Activated B cell treated with CpG ODN at 0.5 μM for 24 hours (primary cell): ENCODE measurements around the gene BTBD9. TPM values are rescaled to one million over a fixed set of nuclear protein-coding genes. Genes with fewer than 3 reads are reported as not detected.

Source experiments
- ATAC-seq: fragments of 200-7000 bp; cut with Tn5 transposase; one replicate; pipeline ENCODE4 v1.10.0; 2021; ENCODE audit warnings: low read depth, mild to moderate bottlenecking, moderate library complexity
- CTCF ChIA-PET: fragments of 350-600 bp; sonication (Branson Sonifier 250); formaldehyde crosslinking; loops from one replicate; lab custom pipeline; 2021; ENCODE audit warnings: antibody characterized with exemption; lab: Charles Lee
- POLR2A ChIA-PET: fragments of 350-600 bp; sonication (Branson Sonifier 250); formaldehyde crosslinking; loops from one replicate; lab custom pipeline; 2021; ENCODE audit warnings: antibody characterized with exemption; lab: Charles Lee
- DNase-seq: peaks from one replicate; pipeline ENCODE4 v3.0.0; 2022
- H3K27ac Mint-ChIP-seq: one replicate; pipeline ENCODE4 v1.8.0; 2020; ENCODE audit warnings: mixed read lengths
- H3K27me3 Mint-ChIP-seq: one replicate; pipeline ENCODE4 v1.8.0; 2021; ENCODE audit warnings: mixed read lengths
- H3K36me3 Mint-ChIP-seq: one replicate; pipeline ENCODE4 v1.8.0; 2021; ENCODE audit warnings: low read depth, mixed read lengths
- H3K4me1 Mint-ChIP-seq: one replicate; pipeline ENCODE4 v1.8.0; 2021; ENCODE audit warnings: mixed read lengths
- H3K4me3 Mint-ChIP-seq: one replicate; pipeline ENCODE4 v1.8.0; 2020; ENCODE audit warnings: mild to moderate bottlenecking, mixed read lengths
- H3K9me3 Mint-ChIP-seq: one replicate; pipeline ENCODE4 v1.8.0; 2020; ENCODE audit warnings: mixed read lengths
- intact Hi-C: fragments of 100-400 bp; cut with micrococcal nuclease; formaldehyde crosslinking; loops from one replicate; pipeline ENCODE4 v1.15.1; 2024
- total RNA-seq: library from RNA; stranded (reverse); gene quantifications from 2 replicates; pipeline ENCODE4 v1.2.3, GENCODE V29; 2022
- TF ChIP-seq, protein P1 (sequence below): fragments of 200-600 bp; IDR thresholded peaks from one replicate; pipeline ENCODE4 v1.8.0; 2022; ENCODE audit warnings: antibody characterized with exemption, mild to moderate bottlenecking

The BTBD9 gene
- total RNA-seq, 1 donor from 2014 or later = 25.7 TPM

- intact Hi-C loops = no loop called here
- Mint-ChIP-seq H3K4me1 (peaks cover 26% of the 10 kb centered on the region), H3K27ac (no peak overlapping the region), H3K36me3 (no peaks in the 10 kb centered on the region), H3K9me3 (no peaks in the 10 kb centered on the region), H3K27me3 (no peaks in the 10 kb centered on the region), H3K4me3 (no peak overlapping the region)
- ChIA-PET POLR2A (interaction anchor here (1.4 kb wide), 1 partner anchor 488 kb away, joined by 4 read pairs; no protein-coding TSS in a partner anchor), CTCF (no interaction called here)
- TF ChIP-seq, protein P1, sequence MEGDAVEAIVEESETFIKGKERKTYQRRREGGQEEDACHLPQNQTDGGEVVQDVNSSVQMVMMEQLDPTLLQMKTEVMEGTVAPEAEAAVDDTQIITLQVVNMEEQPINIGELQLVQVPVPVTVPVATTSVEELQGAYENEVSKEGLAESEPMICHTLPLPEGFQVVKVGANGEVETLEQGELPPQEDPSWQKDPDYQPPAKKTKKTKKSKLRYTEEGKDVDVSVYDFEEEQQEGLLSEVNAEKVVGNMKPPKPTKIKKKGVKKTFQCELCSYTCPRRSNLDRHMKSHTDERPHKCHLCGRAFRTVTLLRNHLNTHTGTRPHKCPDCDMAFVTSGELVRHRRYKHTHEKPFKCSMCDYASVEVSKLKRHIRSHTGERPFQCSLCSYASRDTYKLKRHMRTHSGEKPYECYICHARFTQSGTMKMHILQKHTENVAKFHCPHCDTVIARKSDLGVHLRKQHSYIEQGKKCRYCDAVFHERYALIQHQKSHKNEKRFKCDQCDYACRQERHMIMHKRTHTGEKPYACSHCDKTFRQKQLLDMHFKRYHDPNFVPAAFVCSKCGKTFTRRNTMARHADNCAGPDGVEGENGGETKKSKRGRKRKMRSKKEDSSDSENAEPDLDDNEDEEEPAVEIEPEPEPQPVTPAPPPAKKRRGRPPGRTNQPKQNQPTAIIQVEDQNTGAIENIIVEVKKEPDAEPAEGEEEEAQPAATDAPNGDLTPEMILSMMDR = no peak
- DNase-seq (no peak), ATAC-seq (no peak)
Observed at GRCh38 chr6:38306931-38307330, 332.8 kb downstream of the BTBD9 start.

- Mint-ChIP-seq H3K36me3 (no peaks in the 10 kb centered on the region), H3K27ac (peak overlapping the region; percentile 38), H3K9me3 (no peaks in the 10 kb centered on the region), H3K4me1 (peaks cover 26% of the 10 kb centered on the region), H3K27me3 (no peaks in the 10 kb centered on the region), H3K4me3 (no peak overlapping the region)
- ChIA-PET CTCF (no interaction called here), POLR2A (interaction anchor here (1.4 kb wide), 1 partner anchor 487 kb away, joined by 4 read pairs; no protein-coding TSS in a partner anchor)
- intact Hi-C loops = no loop called here
- DNase-seq (no peak), ATAC-seq (peak; percentile 28)
- TF ChIP-seq, protein P1 = no peak
Observed at GRCh38 chr6:38305995-38306681, 333.6 kb downstream of the BTBD9 start.

- DNase-seq = no peak
- H3K27me3 Mint-ChIP-seq = no peaks in the 10 kb centered on the region
- peaks cover 20% of the 10 kb centered on the region for H3K4me1 Mint-ChIP-seq
- CTCF ChIA-PET = no interaction called here
- no peak overlapping the region for H3K27ac Mint-ChIP-seq
- TF ChIP-seq, protein P1 = no peak
- intact Hi-C loops = no loop called here
- H3K36me3 Mint-ChIP-seq = no peaks in the 10 kb centered on the region
- H3K9me3 Mint-ChIP-seq = no peaks in the 10 kb centered on the region
- POLR2A ChIA-PET = no interaction called here
- no peak overlapping the region for H3K4me3 Mint-ChIP-seq
- no peak for ATAC-seq
Observed at GRCh38 chr6:38302838-38303237, 336.9 kb downstream of the BTBD9 start.

DNA sequence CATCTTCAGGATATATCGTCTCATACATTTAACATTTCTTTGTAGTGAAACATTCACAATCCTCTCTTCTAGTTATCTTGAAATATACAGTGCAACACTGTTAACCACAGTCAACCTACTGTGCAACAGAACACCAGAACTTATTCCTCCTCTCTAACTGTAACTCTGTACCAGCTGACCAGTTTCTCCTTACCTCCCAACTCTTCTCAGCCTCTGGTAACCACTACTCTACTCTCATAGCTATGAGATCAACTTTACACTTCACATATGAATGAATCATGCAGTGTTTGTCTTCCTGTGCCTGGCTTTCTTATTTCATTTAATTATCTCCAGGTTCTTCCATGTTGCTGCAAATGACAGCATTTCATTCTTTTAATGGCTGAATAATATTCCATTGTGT, 337.6 kb downstream of the BTBD9 start:
- Mint-ChIP-seq H3K27ac (no peak overlapping the region), H3K4me1 (peaks cover 12% of the 10 kb centered on the region), H3K36me3 (no peaks in the 10 kb centered on the region), H3K4me3 (no peak overlapping the region), H3K27me3 (no peaks in the 10 kb centered on the region), H3K9me3 (no peaks in the 10 kb centered on the region)
- TF ChIP-seq, protein P1 = no peak
- CTCF ChIA-PET = no interaction called here
- POLR2A ChIA-PET = no interaction called here
- DNase-seq (no peak), ATAC-seq (no peak)
- intact Hi-C loops = no loop called here

DNA sequence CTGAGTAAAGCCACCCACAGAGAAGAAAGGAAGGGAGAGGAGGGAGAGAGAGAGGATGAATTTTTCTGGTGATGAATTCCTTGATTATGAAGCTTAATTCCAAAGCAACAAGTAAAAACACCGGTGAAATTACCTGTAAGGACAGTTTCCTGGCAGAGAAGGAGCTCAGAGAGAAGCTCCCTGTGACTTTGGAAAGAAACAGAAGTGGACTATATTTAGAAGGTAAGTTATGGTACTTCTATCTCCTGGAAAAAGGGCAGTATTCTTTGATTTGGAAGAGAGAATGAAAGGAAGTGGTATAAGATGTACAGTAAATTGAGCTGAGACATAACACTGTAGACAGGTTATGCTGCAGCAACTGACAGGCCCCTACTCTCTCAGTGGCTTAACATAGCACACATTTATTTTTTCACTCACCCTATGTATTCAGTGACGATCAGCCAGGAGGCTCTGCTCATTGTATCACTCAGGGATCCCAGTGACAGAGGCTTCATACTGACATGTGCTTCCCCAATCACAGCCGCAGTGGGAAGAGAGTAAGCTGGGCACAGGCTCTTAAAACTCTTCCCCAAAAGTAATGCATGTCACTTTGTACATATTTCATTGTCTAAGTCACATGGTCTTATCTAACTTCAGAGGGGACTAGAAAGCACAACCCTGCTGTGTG, 349.5 kb downstream of the BTBD9 start:
- ChIA-PET POLR2A (no interaction called here), CTCF (no interaction called here)
- DNase-seq = no peak
- intact Hi-C loops = no loop called here
- TF ChIP-seq, protein P1 = no peak
- no peak for ATAC-seq
- Mint-ChIP-seq H3K36me3 (peaks cover 29% of the 10 kb centered on the region), H3K27me3 (no peaks in the 10 kb centered on the region), H3K4me1 (no peaks in the 10 kb centered on the region), H3K4me3 (no peak overlapping the region), H3K27ac (no peak overlapping the region), H3K9me3 (peaks cover 5% of the 10 kb centered on the region)
